NB4 (cell line): ENCODE measurements around the gene SLC7A6.

Source experiments
- DNase-seq: peaks from one replicate; pipeline ENCODE4 v3.0.0; 2010; ENCODE audit warnings: low read depth
- H3K4me3 ChIP-seq: one replicate; pipeline ENCODE4 v1.5.1; 2011; ENCODE audit warnings: mild to moderate bottlenecking, low read depth, low read length, moderate library complexity
- CTCF ChIP-seq: IDR thresholded peaks from one replicate; pipeline ENCODE4 v1.5.1; 2012; ENCODE audit warnings: low read depth, low read length
- MAX ChIP-seq: IDR thresholded peaks from 2 replicates; pipeline ENCODE4 v1.6.1; 2011; ENCODE audit warnings: low read depth, low read length
- MYC ChIP-seq: IDR thresholded peaks from 2 replicates; pipeline ENCODE4 v1.6.1; 2011; ENCODE audit warnings: low read depth, low read length
- POLR2A ChIP-seq: IDR thresholded peaks from 2 replicates; pipeline ENCODE4 v1.6.1; 2011; ENCODE audit warnings: mild to moderate bottlenecking; ENCODE audit not compliant: insufficient read length; ENCODE audit errors: extremely low read depth

The SLC7A6 gene

GRCh38 chr16:68257906-68258800, 6.2 kb upstream of the SLC7A6 start:
- H3K4me3 ChIP-seq = no peak overlapping the region
- TF ChIP-seq MYC (no peak), POLR2A (no peak), CTCF (no peak), MAX (no peak)

DNA sequence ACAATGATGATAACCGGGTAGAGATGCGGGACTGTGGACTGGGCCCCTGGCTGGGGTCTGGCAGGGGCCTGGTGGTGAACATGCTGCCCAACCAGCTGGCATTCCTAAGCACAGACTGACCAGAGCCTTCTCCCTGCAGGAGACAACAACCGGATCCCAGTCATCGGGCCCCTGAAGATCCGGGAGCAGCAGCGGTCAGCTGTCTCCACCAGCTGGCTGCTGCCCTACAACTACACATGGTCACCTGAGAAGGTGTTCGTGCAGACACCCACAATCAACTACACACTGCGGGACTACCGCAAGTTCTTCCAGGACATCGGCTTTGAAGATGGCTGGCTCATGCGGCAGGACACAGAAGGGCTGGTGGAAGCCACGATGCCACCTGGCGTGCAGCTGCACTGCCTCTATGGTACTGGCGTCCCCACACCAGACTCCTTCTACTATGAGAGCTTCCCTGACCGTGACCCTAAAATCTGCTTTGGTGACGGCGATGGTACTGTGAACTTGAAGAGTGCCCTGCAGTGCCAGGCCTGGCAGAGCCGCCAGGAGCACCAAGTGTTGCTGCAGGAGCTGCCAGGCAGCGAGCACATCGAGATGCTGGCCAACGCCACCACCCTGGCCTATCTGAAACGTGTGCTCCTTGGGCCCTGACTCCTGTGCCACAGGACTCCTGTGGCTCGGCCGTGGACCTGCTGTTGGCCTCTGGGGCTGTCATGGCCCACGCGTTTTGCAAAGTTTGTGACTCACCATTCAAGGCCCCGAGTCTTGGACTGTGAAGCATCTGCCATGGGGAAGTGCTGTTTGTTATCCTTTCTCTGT, 5.1 kb upstream of the SLC7A6 start:
- peak; percentile 49 for DNase-seq
- no peak for TF ChIP-seq MAX
- no peak for TF ChIP-seq MYC
- TF ChIP-seq CTCF = no peak
- no peak for TF ChIP-seq POLR2A
- H3K4me3 ChIP-seq = no peak overlapping the region

More at GRCh38 chr16:68257906-68258800, 6.2 kb upstream of the SLC7A6 start:
- peak; percentile 71 for DNase-seq

DNA sequence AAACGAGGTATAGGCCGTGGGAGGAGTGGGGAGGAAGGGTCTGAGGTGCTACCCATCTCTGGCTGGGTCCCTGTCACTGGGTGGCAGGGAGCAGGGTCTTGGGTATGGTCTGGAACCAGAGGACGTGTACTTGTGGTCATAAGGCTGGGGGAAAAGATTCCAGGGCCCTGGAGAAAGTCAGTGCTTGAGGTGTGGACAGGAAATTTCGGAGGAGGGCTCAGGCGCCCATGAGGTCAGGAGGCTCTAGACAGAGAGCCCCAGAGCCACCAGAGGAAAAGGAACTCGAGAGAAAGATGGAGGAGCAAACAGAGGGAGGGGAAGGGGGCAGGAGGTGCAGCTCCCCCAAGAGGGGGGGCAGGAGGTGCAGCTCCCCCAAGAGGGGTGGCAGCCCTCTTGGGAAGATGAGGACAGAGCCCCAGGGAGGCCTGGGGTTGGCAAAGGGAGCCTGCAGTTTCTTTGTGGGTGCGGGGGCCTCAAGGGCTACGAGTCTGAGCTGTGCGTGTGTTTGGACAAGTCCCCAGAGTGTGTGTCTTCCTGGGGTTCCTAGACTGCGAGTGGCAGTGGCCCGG, 683 bp upstream of the SLC7A6 start:
- peak overlapping the region; percentile 54 for H3K4me3 ChIP-seq
- TF ChIP-seq CTCF (no peak), POLR2A (no peak), MAX (no peak), MYC (no peak)
- DNase-seq = no peak

GRCh38 chr16:68265078-68265920, 973 bp downstream of the SLC7A6 start:
- peak; percentile 87 for DNase-seq
- H3K4me3 ChIP-seq = peak overlapping the region; percentile 87
- TF ChIP-seq MAX = no peak; the same call in 1 of the 2 replicates
- no peak for TF ChIP-seq MYC
- TF ChIP-seq POLR2A = no peak
- TF ChIP-seq CTCF = no peak

- no peak for DNase-seq
- H3K4me3 ChIP-seq = no peak overlapping the region
- TF ChIP-seq MYC (no peak), POLR2A (no peak), MAX (no peak), CTCF (no peak)
These were observed 3.5 kb downstream of the SLC7A6 start for GRCh38 chr16:68267612-68268405.
